ENCODE measurements around the gene CYP1B1. TPM values are rescaled to one million over a fixed set of nuclear protein-coding genes. Genes with fewer than 3 reads are reported as not detected.
"Not testable (repeated sequence)": the region's sequence is repeated elsewhere in the genome, so short reads cannot be mapped to it uniquely, and the experiment has no call there.

CYP1B1 gene
- 8.3 and 13.1 TPM in 2 replicates for total RNA-seq (2014; rRNA removed; shearing (Covaris generic))

GRCh38 chr2:38075507-38076151 lies at the start of gene CYP1B1:
Gene CYP1B1, minus strand, starts transcription at chr2:38076151. Its CDS starts 763 bp downstream, at chr2:38075388.
- DNase-seq (ENCODE audit: low read depth), result no peak

- DNase-seq (ENCODE audit: low read depth), result no peak
These were observed 49.1 kb upstream of the CYP1B1 start for GRCh38 chr2:38125007-38125406.

GRCh38 chr2:38123911-38124310 lies 48.0 kb upstream of the CYP1B1 start:
- DNase-seq (ENCODE audit: low read depth), result no peak

GRCh38 chr2:38122344-38122743 lies 46.4 kb upstream of the CYP1B1 start:
- no peak for DNase-seq (ENCODE audit: low read depth)

- DNase-seq (ENCODE audit: low read depth), result no peak
These were observed 45.5 kb upstream of the CYP1B1 start for GRCh38 chr2:38121481-38121880.

- no peak for DNase-seq (ENCODE audit: low read depth)
These were observed 44.9 kb upstream of the CYP1B1 start for GRCh38 chr2:38120829-38121228.

- no peak for DNase-seq (ENCODE audit: low read depth)
These were observed 44.3 kb upstream of the CYP1B1 start for GRCh38 chr2:38120264-38120592.

- peak; percentile 92 for DNase-seq (ENCODE audit: low read depth)
These were observed 40.8 kb upstream of the CYP1B1 start for GRCh38 chr2:38116762-38117161.

- DNase-seq (ENCODE audit: low read depth), result peak; percentile 81
These were observed 39.5 kb upstream of the CYP1B1 start for GRCh38 chr2:38115216-38116032.

GRCh38 chr2:38113981-38114708 lies 38.2 kb upstream of the CYP1B1 start:
- peak; percentile 61 for DNase-seq (ENCODE audit: low read depth)

GRCh38 chr2:38113051-38113450 lies 37.1 kb upstream of the CYP1B1 start:
- no peak for DNase-seq (ENCODE audit: low read depth)

- not testable (repeated sequence) for DNase-seq (ENCODE audit: low read depth)
These were observed 35.4 kb upstream of the CYP1B1 start for GRCh38 chr2:38111350-38111749.

- no peak for DNase-seq (ENCODE audit: low read depth)
These were observed 33.8 kb upstream of the CYP1B1 start for GRCh38 chr2:38109732-38110181.

GRCh38 chr2:38108907-38109731 lies 33.2 kb upstream of the CYP1B1 start:
- no peak for DNase-seq (ENCODE audit: low read depth)

- DNase-seq (ENCODE audit: low read depth), result no peak
These were observed 31.9 kb upstream of the CYP1B1 start for GRCh38 chr2:38107738-38108410.

- peak; percentile 87 for DNase-seq (ENCODE audit: low read depth)
These were observed 30.6 kb upstream of the CYP1B1 start for GRCh38 chr2:38106405-38107094.

- DNase-seq (ENCODE audit: low read depth), result no peak
These were observed 30.0 kb upstream of the CYP1B1 start for GRCh38 chr2:38105922-38106321.

GRCh38 chr2:38104598-38104997 lies 28.6 kb upstream of the CYP1B1 start:
- no peak for DNase-seq (ENCODE audit: low read depth)

GRCh38 chr2:38100328-38100727 lies 24.4 kb upstream of the CYP1B1 start:
- DNase-seq (ENCODE audit: low read depth), result no peak

Measured in M059J (cell line).